ENCODE results near the gene PPP1R36. TPM values are rescaled to one million over a fixed set of nuclear protein-coding genes. Genes with fewer than 3 reads are reported as not detected.
"Not testable (repeated sequence)": the region's sequence is repeated elsewhere in the genome, so short reads cannot be mapped to it uniquely, and the experiment has no call there.

The PPP1R36 gene
- total RNA-seq, 2 donors from 2014 or later = 0.17 TPM; not detected in 1

DNA sequence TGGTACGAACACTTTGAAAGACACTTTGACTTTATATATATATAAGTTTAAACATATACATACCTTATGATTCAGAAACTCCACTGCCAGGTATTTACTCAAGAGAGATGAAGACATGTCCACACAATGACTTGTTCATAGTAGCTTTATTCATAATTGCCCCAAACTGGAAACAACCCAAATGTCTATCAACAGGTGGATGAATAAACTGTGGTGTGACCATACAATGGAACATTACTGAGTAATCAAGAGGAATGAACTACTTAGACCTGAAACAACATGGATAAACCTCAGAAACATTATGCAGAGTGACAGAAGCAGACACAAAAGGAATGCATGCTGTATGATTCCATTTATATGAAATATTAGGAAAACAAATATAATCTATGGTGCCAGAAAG is 71.1 kb downstream of the PPP1R36 start:
- H3K9me3 Mint-ChIP-seq = no peaks in the 10 kb centered on the region
- no peak for DNase-seq (ENCODE audit: low spot score)

GRCh38 chr14:64623554-64624165 is 73.9 kb downstream of the PPP1R36 start:
- DNase-seq (ENCODE audit: low spot score) = no peak
- Mint-ChIP-seq H3K4me1 (ENCODE audit: low read depth in 2 of 2) (peaks cover 6 to 14% of the 10 kb centered on the region in 2 donors), H3K27ac (no peak overlapping the region), H3K36me3 (no peaks in the 10 kb centered on the region), H3K4me3 (no peak overlapping the region), H3K27me3 (peaks cover 0 to 7% of the 10 kb centered on the region in 2 donors), H3K9me3 (no peaks in the 10 kb centered on the region)
- ATAC-seq = no peak

More for the DNA sequence above, 71.1 kb downstream of the PPP1R36 start:
- no peaks in the 10 kb centered on the region for H3K36me3 Mint-ChIP-seq
- peaks cover 7 to 9% of the 10 kb centered on the region in 2 donors for H3K27me3 Mint-ChIP-seq
- H3K27ac Mint-ChIP-seq = no peak overlapping the region
- peaks cover 0 to 5% of the 10 kb centered on the region in 2 donors for H3K4me1 Mint-ChIP-seq (ENCODE audit: low read depth in 2 of 2)
- ATAC-seq = no peak
- no peak overlapping the region for H3K4me3 Mint-ChIP-seq

- ATAC-seq (no peak), DNase-seq (ENCODE audit: low spot score) (no peak)
- no peak overlapping the region for H3K27ac Mint-ChIP-seq
- H3K27me3 Mint-ChIP-seq = peaks cover 0 to 7% of the 10 kb centered on the region in 2 donors
- H3K9me3 Mint-ChIP-seq = no peaks in the 10 kb centered on the region
- H3K4me3 Mint-ChIP-seq = no peak overlapping the region
- no peaks in the 10 kb centered on the region for H3K36me3 Mint-ChIP-seq
- H3K4me1 Mint-ChIP-seq (ENCODE audit: low read depth in 2 of 2) = peaks cover 11 to 18% of the 10 kb centered on the region in 2 donors
These were observed 75.8 kb downstream of the PPP1R36 start for GRCh38 chr14:64625386-64626232.

GRCh38 chr14:64628940-64629408 is 79.2 kb downstream of the PPP1R36 start:
- Mint-ChIP-seq H3K4me3 (no peak overlapping the region), H3K27ac (no peak overlapping the region), H3K27me3 (peaks cover 0 to 2% of the 10 kb centered on the region in 2 donors), H3K4me1 (ENCODE audit: low read depth in 2 of 2) (peaks cover 11 to 13% of the 10 kb centered on the region in 2 donors), H3K36me3 (no peaks in the 10 kb centered on the region), H3K9me3 (no peaks in the 10 kb centered on the region)
- ATAC-seq (peak in 1 of 2 donors; percentile 44), DNase-seq (ENCODE audit: low spot score) (no peak)

- no peaks in the 10 kb centered on the region for H3K36me3 Mint-ChIP-seq
- H3K4me1 Mint-ChIP-seq (ENCODE audit: low read depth in 2 of 2) = peaks cover 11 to 13% of the 10 kb centered on the region in 2 donors
- H3K9me3 Mint-ChIP-seq = no peaks in the 10 kb centered on the region
These were observed 81.0 kb downstream of the PPP1R36 start for GRCh38 chr14:64630778-64631177.

DNA sequence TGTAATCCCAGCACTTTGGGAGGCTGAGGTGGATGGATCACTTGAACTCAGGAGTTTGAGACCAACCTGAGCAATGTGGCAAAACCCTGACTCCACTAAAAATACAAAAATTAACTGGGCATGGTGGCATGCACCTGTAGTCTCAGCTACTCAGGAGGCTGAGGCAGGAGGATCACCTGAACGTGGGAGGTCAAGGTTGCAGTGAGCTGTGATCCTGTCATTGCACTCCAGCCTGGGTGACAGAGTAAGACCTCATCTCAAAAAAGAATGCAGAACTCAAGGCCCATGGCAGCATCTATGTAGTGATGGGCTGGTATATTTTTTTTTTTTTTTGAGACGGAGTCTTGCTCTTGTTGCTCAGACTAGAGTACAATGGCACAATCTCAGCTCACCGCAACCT is 81.5 kb downstream of the PPP1R36 start:
- not testable (repeated sequence) for H3K36me3 Mint-ChIP-seq; DNase-seq (ENCODE audit: low spot score); H3K4me3 Mint-ChIP-seq; H3K27ac Mint-ChIP-seq; ATAC-seq; H3K27me3 Mint-ChIP-seq; H3K9me3 Mint-ChIP-seq
- H3K4me1 Mint-ChIP-seq (ENCODE audit: low read depth in 2 of 2) = peaks cover 11 to 13% of the 10 kb centered on the region in 2 donors

More at GRCh38 chr14:64630778-64631177, 81.0 kb downstream of the PPP1R36 start:
- Mint-ChIP-seq H3K27me3 (peaks cover 0 to 2% of the 10 kb centered on the region in 2 donors), H3K4me3 (no peak overlapping the region), H3K27ac (no peak overlapping the region)
- DNase-seq (ENCODE audit: low spot score) (no peak), ATAC-seq (no peak)

- DNase-seq (ENCODE audit: low spot score) = no peak
- H3K27me3 Mint-ChIP-seq = peaks cover 0 to 2% of the 10 kb centered on the region in 2 donors
- peaks cover 11 to 13% of the 10 kb centered on the region in 2 donors for H3K4me1 Mint-ChIP-seq (ENCODE audit: low read depth in 2 of 2)
- H3K36me3 Mint-ChIP-seq = no peaks in the 10 kb centered on the region
- H3K4me3 Mint-ChIP-seq = no peak overlapping the region
- no peaks in the 10 kb centered on the region for H3K9me3 Mint-ChIP-seq
- H3K27ac Mint-ChIP-seq = no peak overlapping the region
- no peak for ATAC-seq
These were observed 82.3 kb downstream of the PPP1R36 start for GRCh38 chr14:64632056-64632455.

DNA sequence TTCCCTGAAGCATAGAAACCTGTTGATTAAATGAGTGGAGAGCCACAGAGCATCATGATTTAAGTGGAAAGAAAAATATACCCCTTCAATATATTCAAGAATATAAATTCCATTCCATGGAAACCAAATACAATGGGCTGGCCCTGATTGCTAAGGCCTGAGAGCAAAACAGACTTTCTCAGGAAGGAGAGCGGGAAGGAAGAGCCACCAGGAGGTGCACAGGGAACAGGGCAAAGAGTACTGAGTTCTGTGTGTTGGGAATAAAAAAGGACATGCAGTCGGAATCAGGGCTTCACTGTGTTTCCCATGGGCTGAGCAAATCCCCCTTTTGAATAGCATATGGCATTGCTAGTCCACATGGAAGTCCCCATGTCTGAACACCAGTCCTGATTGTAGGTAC is 84.8 kb downstream of the PPP1R36 start:
- no peaks in the 10 kb centered on the region for H3K4me1 Mint-ChIP-seq (ENCODE audit: low read depth in 2 of 2)
- no peak overlapping the region for H3K4me3 Mint-ChIP-seq
- H3K27ac Mint-ChIP-seq = no peak overlapping the region
- peaks cover 8 to 9% of the 10 kb centered on the region in 2 donors for H3K27me3 Mint-ChIP-seq
- H3K9me3 Mint-ChIP-seq = no peaks in the 10 kb centered on the region
- ATAC-seq = no peak
- H3K36me3 Mint-ChIP-seq = no peaks in the 10 kb centered on the region
- DNase-seq (ENCODE audit: low spot score) = no peak

DNA sequence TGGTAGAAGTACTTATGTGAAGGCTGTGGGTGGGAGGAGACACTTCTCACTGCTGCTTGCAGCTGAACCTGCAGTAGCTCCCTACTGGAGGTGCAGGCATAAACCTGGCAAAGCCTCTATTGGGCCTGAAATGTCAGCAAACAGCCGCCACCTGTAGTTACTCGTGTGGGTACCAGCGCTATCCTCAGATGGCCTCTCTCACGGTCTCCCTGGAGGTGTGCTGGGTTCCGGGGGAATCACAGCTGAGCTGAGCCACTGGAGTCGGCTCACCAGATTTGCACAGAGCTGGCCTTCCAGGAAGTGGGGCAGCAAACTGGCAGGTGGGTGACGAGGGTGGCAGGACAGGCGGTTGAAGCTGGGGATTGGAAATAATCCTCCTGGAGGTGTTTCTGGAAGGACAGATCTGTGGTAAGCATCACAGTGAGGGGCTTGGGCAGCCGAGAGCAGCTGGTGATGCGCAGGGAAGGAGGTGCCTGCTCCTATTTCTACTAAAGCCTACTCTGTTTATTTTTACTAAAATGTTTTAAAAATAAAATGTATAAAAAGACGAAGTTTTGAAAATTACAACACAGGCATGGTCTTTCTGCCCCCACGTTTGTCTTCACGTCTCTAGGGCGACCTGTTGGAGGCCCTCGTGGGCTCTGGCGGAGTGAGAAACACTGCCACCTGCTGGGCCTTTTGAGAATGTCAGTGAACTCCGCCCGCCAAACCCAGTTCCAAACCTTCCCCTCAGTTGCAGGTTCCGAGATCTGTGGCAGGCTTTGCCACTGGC is 86.6 kb downstream of the PPP1R36 start:
- peaks cover 9 to 10% of the 10 kb centered on the region in 2 donors for H3K27me3 Mint-ChIP-seq
- peak; percentile 84 for ATAC-seq
- no peak overlapping the region for H3K27ac Mint-ChIP-seq

DNA sequence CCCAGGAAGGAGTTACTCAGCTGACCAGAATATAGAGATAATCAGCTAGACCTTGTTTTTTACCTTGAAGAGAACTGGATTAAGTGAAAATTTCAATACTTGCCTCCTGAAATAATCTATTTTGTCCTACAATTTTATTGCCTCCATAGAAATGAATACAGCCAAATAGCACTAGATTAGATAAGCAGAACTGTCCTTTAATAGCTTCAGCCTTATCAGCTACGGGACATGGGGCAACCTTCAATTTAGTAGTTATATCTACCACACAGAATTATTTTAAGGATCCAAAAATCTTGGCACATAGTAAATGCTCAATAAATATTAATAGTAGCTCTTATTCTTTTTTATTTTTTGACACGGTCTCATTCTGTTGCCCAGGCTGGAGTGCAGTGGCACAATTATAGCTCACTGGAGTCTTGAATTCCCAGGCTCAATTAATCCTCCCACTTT is 87.2 kb downstream of the PPP1R36 start:
- Mint-ChIP-seq H3K36me3 (no peaks in the 10 kb centered on the region), H3K4me1 (ENCODE audit: low read depth in 2 of 2) (no peaks in the 10 kb centered on the region), H3K27ac (no peak overlapping the region), H3K27me3 (peaks cover 12 to 13% of the 10 kb centered on the region in 2 donors), H3K4me3 (no peak overlapping the region), H3K9me3 (no peaks in the 10 kb centered on the region)
- ATAC-seq (no peak), DNase-seq (ENCODE audit: low spot score) (no peak)

More for the DNA sequence above, 86.6 kb downstream of the PPP1R36 start:
- Mint-ChIP-seq H3K36me3 (no peaks in the 10 kb centered on the region), H3K9me3 (no peaks in the 10 kb centered on the region), H3K4me3 (no peak overlapping the region), H3K4me1 (ENCODE audit: low read depth in 2 of 2) (no peaks in the 10 kb centered on the region)
- DNase-seq (ENCODE audit: low spot score) = peak; percentile 71

GRCh38 chr14:64637735-64638473 is 88.1 kb downstream of the PPP1R36 start:
- ATAC-seq (no peak), DNase-seq (ENCODE audit: low spot score) (no peak)
- no peaks in the 10 kb centered on the region for H3K4me1 Mint-ChIP-seq (ENCODE audit: low read depth in 2 of 2)
- H3K36me3 Mint-ChIP-seq = no peaks in the 10 kb centered on the region
- H3K27ac Mint-ChIP-seq = no peak overlapping the region
- H3K27me3 Mint-ChIP-seq = peaks cover 13 to 16% of the 10 kb centered on the region in 2 donors
- no peak overlapping the region for H3K4me3 Mint-ChIP-seq
- H3K9me3 Mint-ChIP-seq = no peaks in the 10 kb centered on the region

- Mint-ChIP-seq H3K27ac (no peak overlapping the region), H3K9me3 (no peaks in the 10 kb centered on the region), H3K36me3 (no peaks in the 10 kb centered on the region), H3K27me3 (peaks cover 13 to 19% of the 10 kb centered on the region in 2 donors), H3K4me3 (no peak overlapping the region), H3K4me1 (ENCODE audit: low read depth in 2 of 2) (no peaks in the 10 kb centered on the region)
- DNase-seq (ENCODE audit: low spot score) = no peak
- no peak for ATAC-seq
These were observed 88.9 kb downstream of the PPP1R36 start for GRCh38 chr14:64638625-64639024.

Data from natural killer cell treated with Interleukin-12 subunit alpha and Interleukin-12 subunit beta and Interleukin-15 and Interleukin-18, amount 100 ng/mL, for 72 hours (primary cell).